HG03039 (cell line): ENCODE data around the gene HDAC4.

ENCODE experiments used
- ATAC-seq: cut with Tn5 transposase; IDR thresholded peaks from one replicate; pipeline ENCODE4 v1.9.1; 2021; ENCODE audit warnings: mild to moderate bottlenecking, moderate library complexity; ENCODE audit not compliant: unreplicated experiment

HDAC4 gene

GRCh38 chr2:239194731-239195317 is 206.0 kb downstream of the HDAC4 start:
- ATAC-seq: no peak

- ATAC-seq: no peak
Observed at GRCh38 chr2:239193925-239194677, 206.7 kb downstream of the HDAC4 start.

- ATAC-seq: no peak
Observed at GRCh38 chr2:239193401-239193811, 207.4 kb downstream of the HDAC4 start.

GRCh38 chr2:239192975-239193374 is 207.8 kb downstream of the HDAC4 start:
- no peak for ATAC-seq

GRCh38 chr2:239192456-239192855 is 208.4 kb downstream of the HDAC4 start:
- no peak for ATAC-seq

- no peak for ATAC-seq
Observed at GRCh38 chr2:239190921-239191885, 209.6 kb downstream of the HDAC4 start.

- ATAC-seq: no peak
Observed at GRCh38 chr2:239190361-239190760, 210.5 kb downstream of the HDAC4 start.

- ATAC-seq: no peak
Observed at GRCh38 chr2:239189711-239190131, 211.1 kb downstream of the HDAC4 start.

- no peak for ATAC-seq
Observed at GRCh38 chr2:239188536-239188935, 212.3 kb downstream of the HDAC4 start.

GRCh38 chr2:239187464-239188253 is 213.2 kb downstream of the HDAC4 start:
- no peak for ATAC-seq

GRCh38 chr2:239186516-239187357 is 214.1 kb downstream of the HDAC4 start:
- ATAC-seq: no peak

- ATAC-seq: no peak
Observed at GRCh38 chr2:239184968-239185903, 215.6 kb downstream of the HDAC4 start.

GRCh38 chr2:239184179-239184578 is 216.6 kb downstream of the HDAC4 start:
- no peak for ATAC-seq

- no peak for ATAC-seq
Observed at GRCh38 chr2:239182981-239183791, 217.6 kb downstream of the HDAC4 start.

- ATAC-seq: no peak
Observed at GRCh38 chr2:239181903-239182581, 218.8 kb downstream of the HDAC4 start.

GRCh38 chr2:239181074-239181902 is 219.5 kb downstream of the HDAC4 start:
- ATAC-seq: no peak
